ENCODE data around the gene SH3TC2. TPM values are rescaled to one million over a fixed set of nuclear protein-coding genes. Genes with fewer than 3 reads are reported as not detected.

The SH3TC2 gene
- total RNA-seq (not detected in 2 replicates), polyA plus RNA-seq (0.01 TPM in 1 of 2 replicates, not detected in the other), polyA minus RNA-seq (0.78 TPM in 1 of 2 replicates, not detected in the other)
- total RNA-seq (2013), result 1.1 TPM

DNA sequence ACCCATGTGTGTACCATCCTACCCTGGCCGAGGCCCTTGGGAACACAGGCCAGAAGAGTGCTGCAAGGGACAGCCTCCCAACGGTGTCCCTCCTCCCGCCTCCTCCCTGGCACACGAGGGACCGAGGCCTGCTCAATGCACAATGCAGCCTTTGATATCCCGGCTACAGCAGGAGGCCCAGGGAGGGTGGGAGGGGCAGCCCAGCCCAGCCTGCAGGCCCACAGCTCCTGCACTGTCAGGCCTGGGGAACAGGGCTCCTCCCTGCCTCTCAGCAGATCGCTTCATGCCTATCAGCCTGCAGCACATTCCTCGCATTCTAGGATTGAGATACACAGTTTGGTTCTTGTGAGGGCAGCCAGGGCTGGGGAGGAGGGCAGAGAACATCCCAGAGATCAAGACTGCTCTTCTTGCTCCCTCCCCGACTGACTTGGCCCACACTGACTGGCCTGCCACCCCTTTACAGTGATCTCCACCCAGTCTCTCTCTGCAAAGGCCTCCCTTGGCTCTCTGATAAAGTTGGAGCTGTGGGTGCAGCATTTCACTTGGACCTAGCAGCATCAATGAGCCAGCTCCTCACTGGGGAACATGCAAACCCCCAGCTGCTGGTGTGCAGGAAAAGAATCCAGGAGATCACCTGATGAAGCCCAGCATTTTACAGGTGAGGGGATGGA, at the start of gene SH3TC2:
TSS of gene SH3TC2 (minus strand) at position 46 of the 671 bp plus-strand sequence. CDS start at position 6, 40 bp downstream.
- Histone ChIP-seq H3K27ac (ENCODE audit: low read length in 2 of 2) (no peak within 1 kb of the TSS), H3K36me3 (replicated peaks in 1 of 2; ENCODE audit: control extremely low read depth in 1 of 2, control insufficient read depth in 1 of 2, extremely low read depth in 1 of 2, insufficient read depth in 2 of 2, low read length in 1 of 2) (no peaks in the 10 kb centered on the region), H3K27me3 (replicated peaks in 1 of 4; ENCODE audit: control extremely low read depth in 1 of 4, control insufficient read depth in 3 of 4, insufficient read depth in 4 of 4, low read length in 3 of 4) (no peaks in the 10 kb centered on the region), H3K4me3 (ENCODE audit: control extremely low read depth in 1 of 5, extremely low read depth in 1 of 5, insufficient read depth in 1 of 5, low read depth in 2 of 5, low read length in 4 of 5) (no peak within 1 kb of the TSS), H3K79me2 (ENCODE audit: control insufficient read depth, insufficient read depth, low read length) (no peaks in the 10 kb centered on the region), H2AFZ (ENCODE audit: insufficient read depth, low read depth, low read length, poor library complexity, severe bottlenecking) (no peak within 1 kb of the TSS), H3K4me2 (replicated peaks; ENCODE audit: low read depth, low read length, poor library complexity, severe bottlenecking) (no peak within 1 kb of the TSS), H4K20me1 (ENCODE audit: control insufficient read depth, insufficient read depth, low read length, poor library complexity, severe bottlenecking) (no peaks in the 10 kb centered on the region), H3K9me3 (ENCODE audit: control extremely low read depth in 1 of 3, control insufficient read depth in 2 of 3, insufficient read depth in 1 of 3, low read length in 2 of 3) (no peaks in the 10 kb centered on the region), H3K9ac (ENCODE audit: low read length) (no peak within 1 kb of the TSS), H3K4me1 (ENCODE audit: control insufficient read depth in 2 of 2, insufficient read depth in 2 of 2, low read length in 2 of 2) (no peaks in the 10 kb centered on the region)
- ATAC-seq (ENCODE audit: low read depth) (no peak), DNase-seq (no peak)
- Mint-ChIP-seq H3K4me3 (no peak within 1 kb of the TSS), H3K4me1 (no peaks in the 10 kb centered on the region), H3K27ac (no peak within 1 kb of the TSS), H3K9me3 (ENCODE audit: insufficient read depth) (peaks cover 3% of the 10 kb centered on the region), H3K27me3 (peaks cover 14% of the 10 kb centered on the region)
- POLR2A ChIA-PET, result no interaction called here
- WGBS (ENCODE audit: insufficient coverage), result 49% methylated on average over 8 of the region's 9 CpGs
- intact Hi-C loops (cut with micrococcal nuclease), result no loop called here
- TF ChIP-seq CTCF (IDR thresholded peaks at IDR 0.05), result no peak
- CTCF ChIA-PET, result no interaction called here

DNA sequence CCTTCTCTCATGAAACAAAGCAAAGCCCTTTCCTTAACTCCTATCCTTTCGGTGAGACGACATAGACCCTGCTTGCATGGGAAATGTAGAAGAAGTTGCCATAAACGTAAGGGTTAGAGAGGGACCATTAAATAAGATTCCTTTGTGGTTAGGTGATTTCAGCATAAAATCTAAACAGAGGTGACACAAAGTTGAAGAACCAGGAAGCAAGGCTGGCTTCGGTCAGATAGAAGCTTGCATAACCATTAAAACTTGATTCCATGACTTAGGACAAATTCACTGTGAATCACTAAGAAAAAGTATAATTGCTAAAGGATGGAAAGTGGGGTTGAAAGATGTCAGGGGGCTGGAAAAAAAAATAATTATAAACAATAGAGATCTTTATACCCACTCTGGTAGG, 47.5 kb upstream of the SH3TC2 start:
- H3K27me3 Mint-ChIP-seq, result peaks cover 9% of the 10 kb centered on the region
- no peak overlapping the region for H3K27ac ChIP-seq (ENCODE audit: low read length in 2 of 2)
- no peak overlapping the region for H3K9ac ChIP-seq (ENCODE audit: low read length)
- H3K36me3 ChIP-seq (replicated peaks in 1 of 2; ENCODE audit: control extremely low read depth in 1 of 2, control insufficient read depth in 1 of 2, extremely low read depth in 1 of 2, insufficient read depth in 2 of 2, low read length in 1 of 2), result no peaks in the 10 kb centered on the region
- H3K79me2 ChIP-seq (ENCODE audit: control insufficient read depth, insufficient read depth, low read length), result no peaks in the 10 kb centered on the region
- no peak overlapping the region for H3K4me3 ChIP-seq (ENCODE audit: control extremely low read depth in 1 of 5, extremely low read depth in 1 of 5, insufficient read depth in 1 of 5, low read depth in 2 of 5, low read length in 4 of 5)
- H3K9me3 ChIP-seq (ENCODE audit: control extremely low read depth in 1 of 3, control insufficient read depth in 2 of 3, insufficient read depth in 1 of 3, low read length in 2 of 3), result no peaks in the 10 kb centered on the region
- no peak overlapping the region for H3K4me3 Mint-ChIP-seq
- H4K20me1 ChIP-seq (ENCODE audit: control insufficient read depth, insufficient read depth, low read length, poor library complexity, severe bottlenecking), result no peaks in the 10 kb centered on the region
- POLR2A ChIA-PET, result no interaction called here
- 60% methylated on average over 1 of the region's 4 CpGs for WGBS (ENCODE audit: insufficient coverage)
- no peak overlapping the region for H2AFZ ChIP-seq (ENCODE audit: insufficient read depth, low read depth, low read length, poor library complexity, severe bottlenecking)
- H3K4me1 ChIP-seq (ENCODE audit: control insufficient read depth in 2 of 2, insufficient read depth in 2 of 2, low read length in 2 of 2), result no peaks in the 10 kb centered on the region
- ATAC-seq (ENCODE audit: low read depth) (no peak), DNase-seq (no peak)
- H3K27me3 ChIP-seq (replicated peaks in 1 of 4; ENCODE audit: control extremely low read depth in 1 of 4, control insufficient read depth in 3 of 4, insufficient read depth in 4 of 4, low read length in 3 of 4), result no peaks in the 10 kb centered on the region
- CTCF ChIA-PET, result no interaction called here
- H3K4me2 ChIP-seq (replicated peaks; ENCODE audit: low read depth, low read length, poor library complexity, severe bottlenecking), result no peak overlapping the region
- no peaks in the 10 kb centered on the region for H3K9me3 Mint-ChIP-seq (ENCODE audit: insufficient read depth)
- no peaks in the 10 kb centered on the region for H3K4me1 Mint-ChIP-seq
- intact Hi-C loops (cut with micrococcal nuclease), result loop anchor here (5.0 to 10.0 kb wide), 3 partner anchors 668 to 1156 kb away; no protein-coding TSS in a partner anchor
- H3K27ac Mint-ChIP-seq, result no peak overlapping the region
- TF ChIP-seq EZH2 (IDR thresholded peaks at IDR 0.05; ENCODE audit: borderline replicate concordance, insufficient read depth, low read depth, low read length, poor library complexity, severe bottlenecking), result no peak
- no peak for TF ChIP-seq CTCF (IDR thresholded peaks at IDR 0.05)

Measured in B cell (primary cell).